Measurements from ENCODE around the gene PPP1CA.

PPP1CA gene

GRCh38 chr11:67417425-67417824 is 15.8 kb upstream of the PPP1CA start:
- no peak for DNase-seq (ENCODE audit: low read depth in 2 of 2)

DNA sequence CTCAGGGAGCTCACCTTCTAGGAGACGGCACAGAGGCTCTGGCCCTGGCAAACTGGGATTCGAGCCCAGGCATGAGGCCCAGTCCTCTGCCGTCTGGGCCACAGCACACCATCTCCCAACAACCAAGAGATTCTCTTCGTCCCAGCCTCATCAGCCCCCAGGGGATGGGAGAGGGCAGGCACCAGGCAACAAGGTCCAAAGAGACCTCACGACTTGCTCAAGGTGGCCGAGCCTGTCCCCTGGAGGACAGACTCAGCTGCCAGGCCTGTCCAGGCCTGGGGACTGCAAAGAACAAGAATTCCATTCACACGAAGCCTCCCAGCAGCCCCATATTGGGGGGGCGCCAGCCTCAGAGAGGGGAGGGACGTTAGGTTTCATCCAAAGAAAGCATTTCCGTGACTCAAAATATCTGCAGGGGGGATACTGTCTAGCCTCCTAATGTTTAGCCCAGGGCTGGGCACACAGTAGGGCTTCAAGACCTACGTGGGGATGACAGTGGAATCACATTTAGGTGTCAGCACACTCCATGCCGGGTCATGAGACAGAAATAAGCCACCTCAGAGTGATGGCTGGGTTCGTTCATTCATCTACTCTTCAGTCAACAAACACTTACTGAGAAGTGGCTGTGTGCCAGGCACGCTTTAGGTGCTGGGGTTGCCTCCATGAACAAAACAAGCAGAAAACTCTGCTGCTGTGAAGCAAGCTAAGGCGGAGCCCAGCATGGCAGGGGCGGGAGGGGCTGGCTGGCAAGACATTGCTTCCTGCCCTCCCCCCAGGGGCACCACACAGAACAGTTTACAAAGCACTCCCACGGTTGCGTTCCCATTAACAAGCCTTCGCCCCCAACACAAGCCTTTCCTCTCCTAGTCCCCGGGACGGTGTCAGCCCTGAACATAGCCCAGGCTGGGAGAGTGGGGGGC is 15.0 kb upstream of the PPP1CA start:
- peak in 1 of 2 donors; percentile 65 for DNase-seq (ENCODE audit: low read depth in 2 of 2)

DNA sequence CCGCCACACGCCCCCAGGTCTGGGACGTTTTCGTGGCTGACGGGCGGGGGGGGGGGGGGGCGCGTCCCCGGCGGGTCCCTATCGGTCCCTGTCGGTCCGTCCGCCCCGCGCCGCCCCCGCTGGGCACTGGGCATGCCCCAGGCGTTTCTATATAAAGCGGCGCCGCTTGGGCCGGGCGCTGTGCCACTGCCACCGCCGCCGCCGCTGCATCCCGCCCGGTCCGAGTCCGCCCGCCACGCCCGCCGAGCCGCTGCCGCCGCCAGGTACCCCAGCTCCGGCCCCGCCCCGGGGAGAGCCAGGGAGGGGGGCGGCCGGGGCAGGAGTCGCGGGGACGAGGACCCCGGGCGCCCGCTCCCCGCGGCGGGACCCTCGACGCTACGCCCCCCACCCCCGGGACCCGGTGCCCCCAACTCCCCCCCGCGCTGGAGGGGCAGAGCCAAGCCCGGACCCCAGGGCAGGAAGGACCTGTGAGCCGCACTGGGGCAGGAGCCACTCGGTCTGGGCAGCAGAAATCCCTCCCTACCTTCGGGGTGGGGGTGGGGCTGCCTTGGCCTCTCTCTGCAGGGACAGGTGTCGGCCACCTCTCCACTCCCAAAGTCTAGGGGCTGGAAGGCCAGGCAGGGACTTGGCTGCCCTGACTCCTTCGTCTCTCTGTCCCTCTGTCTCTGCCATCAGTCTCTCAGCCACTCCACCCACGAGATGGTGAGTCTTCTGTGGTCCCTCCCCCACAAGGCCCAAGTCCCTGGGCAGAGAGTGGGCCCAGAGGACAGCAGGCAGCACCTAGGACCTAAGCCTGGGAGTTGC is 14.0 kb upstream of the PPP1CA start, which contains the start of gene CARNS1:
CARNS1 (plus strand) TSS at position 178 of the 804 bp plus-strand sequence; CDS start at position 700, 522 bp downstream.
- no peak for DNase-seq (ENCODE audit: low read depth in 2 of 2)

GRCh38 chr11:67413266-67413849 is 11.7 kb upstream of the PPP1CA start:
- DNase-seq (ENCODE audit: low read depth in 2 of 2), result no peak

DNA sequence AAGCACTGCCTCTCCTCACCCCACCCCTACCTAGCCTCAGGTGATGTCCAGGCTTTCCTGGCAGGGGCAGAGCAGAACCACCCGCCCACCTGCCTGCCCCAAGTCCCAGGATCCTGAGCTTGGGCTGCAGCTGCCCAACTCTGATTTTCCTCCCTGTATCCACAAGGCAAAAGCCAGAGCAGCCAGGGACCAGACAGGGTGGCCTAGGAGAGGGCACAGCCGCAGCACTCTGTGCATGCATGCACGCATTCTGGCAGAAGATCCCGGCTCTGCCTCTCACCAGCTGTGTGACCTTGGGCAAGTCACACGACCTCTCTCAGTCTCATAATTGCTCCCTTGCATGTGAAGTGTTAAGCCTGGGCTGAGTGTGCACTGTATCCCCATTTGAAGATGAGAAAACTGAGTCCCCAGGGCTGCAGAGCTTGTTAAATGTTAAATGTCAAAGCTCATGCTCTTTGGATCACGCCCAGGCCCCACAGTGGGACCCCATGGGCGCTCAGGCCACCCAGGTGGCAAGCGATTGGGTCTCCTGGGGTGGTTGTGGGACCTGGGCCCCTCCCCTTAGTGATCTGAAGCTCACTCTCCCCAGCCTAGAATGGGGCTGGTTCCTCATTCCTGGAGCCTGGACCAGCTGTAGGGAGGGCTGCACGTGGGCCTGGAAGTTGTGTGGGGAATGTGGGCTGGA is 11.0 kb upstream of the PPP1CA start:
- no peak for DNase-seq (ENCODE audit: low read depth in 2 of 2)

GRCh38 chr11:67411785-67412152 is 10.1 kb upstream of the PPP1CA start:
- no peak for DNase-seq (ENCODE audit: low read depth in 2 of 2)

DNA sequence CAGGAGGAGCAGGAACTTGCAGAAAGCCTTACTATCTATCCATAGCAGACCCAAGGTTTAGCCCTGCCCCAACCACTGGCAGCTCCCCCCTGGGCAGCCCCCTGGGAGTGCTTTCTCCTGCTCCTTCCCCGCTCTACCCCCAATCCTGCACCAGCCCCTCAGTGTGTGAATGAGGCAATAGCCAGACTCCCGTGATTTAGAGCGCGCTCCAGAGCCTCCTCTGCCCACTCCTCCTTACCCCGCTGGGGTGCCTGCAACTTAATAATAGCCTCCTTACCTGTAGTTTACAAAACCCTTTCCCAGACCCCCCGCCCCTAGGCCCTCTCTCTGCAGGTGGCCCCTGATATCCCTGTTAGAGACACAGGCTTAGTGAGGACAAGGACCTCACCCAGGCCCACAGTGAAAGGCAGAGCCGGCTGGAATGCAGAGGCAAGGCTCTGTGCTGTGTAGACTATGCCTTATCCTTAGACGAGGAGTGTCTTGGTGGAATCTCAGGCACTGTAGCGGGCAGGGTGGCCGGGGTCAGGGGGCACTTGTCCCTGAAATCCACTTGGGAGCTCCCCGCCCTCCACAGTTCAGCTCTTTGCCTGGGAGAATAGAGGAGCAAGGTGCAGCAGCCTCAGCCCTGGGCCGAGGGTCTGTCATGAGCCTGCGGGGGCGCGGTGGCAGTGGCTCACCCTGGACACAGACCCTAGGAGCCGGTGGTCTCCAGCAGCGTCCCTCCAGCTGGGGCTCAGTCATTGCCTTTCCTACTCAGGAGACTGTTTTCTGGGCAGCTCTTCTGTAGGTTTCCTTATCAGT is 9.5 kb upstream of the PPP1CA start:
- no peak for DNase-seq (ENCODE audit: low read depth in 2 of 2)

- no peak for DNase-seq (ENCODE audit: low read depth in 2 of 2)
These were observed 8.7 kb upstream of the PPP1CA start for GRCh38 chr11:67410369-67410831.

- no peak for DNase-seq (ENCODE audit: low read depth in 2 of 2)
These were observed 8.2 kb upstream of the PPP1CA start for GRCh38 chr11:67409781-67410368.

- DNase-seq (ENCODE audit: low read depth in 2 of 2), result no peak
These were observed 7.6 kb upstream of the PPP1CA start for GRCh38 chr11:67409261-67409666.

DNA sequence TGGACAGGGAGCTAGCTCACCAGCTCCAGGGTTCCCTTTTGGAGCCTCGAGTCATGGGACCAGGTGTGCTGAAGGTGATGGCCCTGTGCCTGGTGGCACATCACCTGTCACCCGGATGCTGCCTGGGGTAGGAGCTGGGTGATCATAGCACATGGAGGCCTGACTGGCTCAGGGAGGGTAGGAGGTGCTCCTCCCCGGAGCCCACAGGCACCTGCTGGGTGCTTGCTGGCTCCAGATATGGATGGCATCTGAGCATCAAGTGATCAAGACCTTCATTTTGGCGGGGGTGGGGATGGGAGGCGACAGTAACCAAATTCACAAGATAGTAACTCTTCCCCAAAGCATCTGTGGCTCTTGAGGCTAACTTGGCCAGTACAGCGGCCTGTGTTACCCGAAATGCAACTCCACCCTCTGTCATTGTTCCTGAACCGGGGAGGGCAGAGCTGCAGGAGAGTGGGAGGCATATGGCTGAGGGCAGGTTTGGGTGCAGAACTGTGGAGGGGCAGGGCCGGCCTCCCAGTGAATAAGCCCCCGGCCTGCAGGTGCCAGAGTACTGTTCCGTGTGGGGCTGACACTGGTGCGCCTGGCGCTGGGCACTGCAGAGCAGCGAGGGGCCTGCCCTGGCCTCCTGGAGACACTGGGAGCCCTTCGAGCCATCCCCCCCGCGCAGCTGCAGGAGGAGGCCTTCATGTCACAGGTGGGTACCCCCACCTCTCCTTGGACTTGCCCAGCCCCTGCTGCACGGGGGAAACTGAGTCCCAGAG is 7.0 kb upstream of the PPP1CA start:
- no peak for DNase-seq (ENCODE audit: low read depth in 2 of 2)

DNA sequence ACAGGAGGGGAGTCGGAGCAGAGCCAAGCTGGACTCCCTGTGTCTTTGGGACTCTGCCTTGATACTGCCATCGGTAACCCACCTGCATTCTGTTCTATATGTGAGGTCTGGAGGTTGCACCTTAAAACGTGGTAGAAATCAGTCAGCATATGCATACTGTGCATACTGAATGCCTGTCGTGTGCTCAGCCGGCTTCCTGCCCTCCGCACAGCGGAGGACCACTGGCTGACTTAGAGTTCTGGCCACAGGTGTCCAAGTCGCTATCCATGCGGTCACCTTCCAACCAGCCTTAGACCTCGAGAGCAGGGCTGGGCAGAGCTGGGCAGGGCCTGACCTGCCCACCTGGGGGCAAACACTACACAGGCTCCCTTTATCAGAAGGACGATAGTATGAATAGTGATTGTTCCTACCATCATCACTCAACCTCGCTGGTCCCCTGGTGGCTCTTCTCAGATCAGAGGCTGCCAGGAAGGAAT is 6.1 kb upstream of the PPP1CA start:
- DNase-seq (ENCODE audit: low read depth in 2 of 2), result no peak

GRCh38 chr11:67406969-67407687 is 5.5 kb upstream of the PPP1CA start:
- no peak for DNase-seq (ENCODE audit: low read depth in 2 of 2)

GRCh38 chr11:67406420-67406968 is 4.8 kb upstream of the PPP1CA start:
- DNase-seq (ENCODE audit: low read depth in 2 of 2), result no peak

- DNase-seq (ENCODE audit: low read depth in 2 of 2), result no peak
These were observed 4.2 kb upstream of the PPP1CA start for GRCh38 chr11:67405688-67406339.

DNA sequence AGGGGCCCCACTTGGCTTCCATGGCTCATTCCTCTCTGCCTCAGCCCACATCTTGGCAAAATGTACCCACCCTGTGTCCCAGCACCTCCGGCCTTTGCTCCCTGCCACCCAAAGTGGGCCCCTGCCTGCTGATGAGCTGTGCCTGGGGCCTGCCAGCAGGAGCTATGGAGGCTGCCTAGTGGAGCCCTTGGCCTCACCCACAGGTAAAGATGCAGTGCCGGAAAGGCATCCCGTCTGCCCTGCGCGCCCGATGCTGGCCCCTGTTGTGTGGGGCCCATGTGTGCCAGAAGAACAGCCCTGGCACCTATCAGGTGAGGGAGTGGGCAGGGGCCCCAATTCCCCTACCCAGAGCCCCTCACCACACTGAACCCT is 3.5 kb upstream of the PPP1CA start:
- DNase-seq (ENCODE audit: low read depth in 2 of 2), result no peak

GRCh38 chr11:67404515-67405195 is 3.0 kb upstream of the PPP1CA start:
- peak in 1 of 2 donors; percentile 44 for DNase-seq (ENCODE audit: low read depth in 2 of 2)

Data from stimulated activated CD4-positive, alpha-beta T cell treated with anti-CD3 and anti-CD28 coated beads, Interleukin-1b, Interleukin-23, amount 100 ng/mL, for 4 hours (primary cell).